Mesendoderm (in vitro differentiated cells): ENCODE data around the gene AHR.

ENCODE experiments used
- DNase-seq: peaks from one replicate; pipeline ENCODE4 v3.0.0; 2013
- H2AK5ac ChIP-seq: 2 replicates; pipeline ENCODE4 v1.6.1; 2013; ENCODE audit warnings: low read length, inconsistent platforms
- H2BK120ac ChIP-seq: 2 replicates; pipeline ENCODE4 v1.6.1; 2013; ENCODE audit warnings: low read depth, mild to moderate bottlenecking, low read length, moderate library complexity, mixed read lengths
- H2BK15ac ChIP-seq: replicated peaks from 2 replicates; pipeline ENCODE4 v1.6.1; 2013; ENCODE audit warnings: low read depth, mild to moderate bottlenecking, moderate library complexity
- H2BK5ac ChIP-seq: 2 replicates; pipeline ENCODE4 v1.6.1; 2013; ENCODE audit warnings: low read length, inconsistent platforms
- H3K18ac ChIP-seq: 2 replicates; pipeline ENCODE4 v1.6.1; 2013; ENCODE audit warnings: mild to moderate bottlenecking, low read length, mixed read lengths
- H3K23ac ChIP-seq: one replicate; pipeline ENCODE4 v1.6.1; 2013; ENCODE audit warnings: low read length
- H3K27ac ChIP-seq: 2 replicates; pipeline ENCODE4 v1.5.1; 2013; ENCODE audit warnings: low read depth, mild to moderate bottlenecking, inconsistent platforms, low read length, moderate library complexity
- H3K27me3 ChIP-seq: 2 replicates; pipeline ENCODE4 v1.6.1; 2013; ENCODE audit warnings: low read length, control low read depth, mild to moderate bottlenecking, inconsistent platforms; ENCODE audit not compliant: insufficient read depth, poor library complexity
- H3K36me3 ChIP-seq: 2 replicates; pipeline ENCODE4 v1.6.1; 2013; ENCODE audit warnings: low read length, inconsistent platforms; ENCODE audit not compliant: control insufficient read depth, insufficient read depth
- H3K4ac ChIP-seq: one replicate; pipeline ENCODE4 v1.6.1; 2013; ENCODE audit warnings: low read depth, mild to moderate bottlenecking, low read length, moderate library complexity
- H3K4me1 ChIP-seq: 2 replicates; pipeline ENCODE4 v1.6.1; 2013; ENCODE audit warnings: low read depth, low read length, inconsistent platforms; ENCODE audit not compliant: control insufficient read depth
- H3K4me2 ChIP-seq: 2 replicates; pipeline ENCODE4 v1.6.1; 2013; ENCODE audit warnings: low read length
- H3K4me3 ChIP-seq: 2 replicates; pipeline ENCODE4 v1.5.1; 2013; ENCODE audit warnings: mild to moderate bottlenecking, low read length
- H3K56ac ChIP-seq: one replicate; pipeline ENCODE4 v1.6.1; 2013; ENCODE audit warnings: low read length
- H3K79me1 ChIP-seq: 2 replicates; pipeline ENCODE4 v1.6.1; 2013; ENCODE audit warnings: low read length, inconsistent platforms
- H3K79me2 ChIP-seq: 2 replicates; pipeline ENCODE4 v1.6.1; 2013; ENCODE audit warnings: mild to moderate bottlenecking, low read length; ENCODE audit not compliant: control insufficient read depth, insufficient read depth
- H3K9ac ChIP-seq: 2 replicates; pipeline ENCODE4 v1.6.1; 2013; ENCODE audit warnings: low read length, inconsistent platforms
- H4K5ac ChIP-seq: one replicate; pipeline ENCODE4 v1.6.1; 2013; ENCODE audit warnings: low read length
- H4K8ac ChIP-seq: one replicate; pipeline ENCODE4 v1.6.1; 2013; ENCODE audit warnings: low read depth, mild to moderate bottlenecking, control low read depth, low read length, moderate library complexity
- WGBS: extraction: QIAGEN DNeasy Blood & Tissue Kit; methylation state at CpG from one replicate; pipeline ENCODE4 v1.1.7; 2013; ENCODE audit warnings: low lambda C conversion rate, missing lambda C conversion rate; ENCODE audit not compliant: insufficient coverage; ENCODE audit errors: extremely low coverage; 5-methylcytosine and 5-hydroxymethylcytosine counted together

The AHR gene

DNA sequence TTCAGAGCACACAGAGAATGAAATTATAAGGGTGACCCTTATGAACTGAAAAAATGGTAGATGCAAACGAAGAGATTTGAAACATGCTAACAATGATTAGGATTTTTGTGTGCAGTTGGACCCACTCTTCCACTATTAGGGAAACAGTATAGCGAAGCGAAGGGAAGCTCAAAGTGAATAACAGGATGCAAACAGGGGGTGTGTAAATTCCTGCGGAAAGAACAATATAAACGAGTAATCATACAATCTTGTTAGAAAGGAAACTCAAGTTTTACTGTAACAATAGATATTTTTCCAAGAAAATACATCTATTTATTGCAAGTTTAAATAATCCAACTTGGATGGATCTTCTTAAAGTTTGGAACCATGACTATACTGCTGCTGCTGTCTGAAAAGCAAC, 14.7 kb downstream of the AHR start:
- Histone ChIP-seq H2BK120ac (no peak overlapping the region), H3K27ac (no peak overlapping the region), H3K27me3 (no peaks in the 10 kb centered on the region), H3K36me3 (no peaks in the 10 kb centered on the region), H3K4ac (no peak overlapping the region), H2BK5ac (no peak overlapping the region), H3K9ac (no peak overlapping the region), H3K79me1 (no peaks in the 10 kb centered on the region), H3K4me2 (no peak overlapping the region), H3K56ac (no peak overlapping the region), H3K18ac (no peak overlapping the region), H4K5ac (no peak overlapping the region), H2AK5ac (no peak overlapping the region), H4K8ac (no peak overlapping the region), H3K23ac (no peak overlapping the region), H2BK15ac (no peak overlapping the region), H3K79me2 (no peaks in the 10 kb centered on the region), H3K4me1 (peaks cover 3% of the 10 kb centered on the region), H3K4me3 (no peak overlapping the region)
- DNase-seq = no peak
- no CpG with 5 or more reads among the region's 5 CpGs for WGBS

DNA sequence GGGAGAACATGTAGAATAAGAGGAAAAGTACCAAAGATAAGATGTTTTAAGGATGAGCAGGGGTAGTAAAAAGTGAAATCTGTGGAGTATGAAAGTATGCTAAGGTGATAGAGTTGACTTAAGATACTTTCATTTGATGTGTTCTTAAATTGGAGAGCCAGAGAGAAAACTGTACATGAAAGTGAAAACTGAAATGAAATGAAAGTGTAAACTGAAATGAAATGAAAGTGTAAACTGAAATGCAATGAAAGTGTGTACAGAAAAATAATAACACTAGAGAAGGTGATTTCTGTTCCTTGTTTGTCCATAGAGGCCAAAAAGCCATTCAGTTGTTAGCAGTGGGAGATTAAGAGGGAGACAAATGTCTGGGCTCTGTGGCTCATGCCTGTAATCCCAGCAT, 17.5 kb downstream of the AHR start:
- H2AK5ac ChIP-seq = no peak overlapping the region
- H2BK15ac ChIP-seq = no peak overlapping the region
- H3K4me3 ChIP-seq = no peak overlapping the region
- no peaks in the 10 kb centered on the region for H3K27me3 ChIP-seq
- no peak overlapping the region for H3K18ac ChIP-seq
- H3K79me1 ChIP-seq = no peaks in the 10 kb centered on the region
- no peak overlapping the region for H2BK5ac ChIP-seq
- no peak overlapping the region for H3K4me2 ChIP-seq
- DNase-seq = no peak
- H3K9ac ChIP-seq = no peak overlapping the region
- no peak overlapping the region for H3K56ac ChIP-seq
- no peak overlapping the region for H3K4ac ChIP-seq
- H4K8ac ChIP-seq = no peak overlapping the region
- no peak overlapping the region for H3K23ac ChIP-seq
- peaks cover 3% of the 10 kb centered on the region for H3K4me1 ChIP-seq
- no peak overlapping the region for H2BK120ac ChIP-seq
- H4K5ac ChIP-seq = no peak overlapping the region
- H3K36me3 ChIP-seq = no peaks in the 10 kb centered on the region
- no peak overlapping the region for H3K27ac ChIP-seq
- no peaks in the 10 kb centered on the region for H3K79me2 ChIP-seq

DNA sequence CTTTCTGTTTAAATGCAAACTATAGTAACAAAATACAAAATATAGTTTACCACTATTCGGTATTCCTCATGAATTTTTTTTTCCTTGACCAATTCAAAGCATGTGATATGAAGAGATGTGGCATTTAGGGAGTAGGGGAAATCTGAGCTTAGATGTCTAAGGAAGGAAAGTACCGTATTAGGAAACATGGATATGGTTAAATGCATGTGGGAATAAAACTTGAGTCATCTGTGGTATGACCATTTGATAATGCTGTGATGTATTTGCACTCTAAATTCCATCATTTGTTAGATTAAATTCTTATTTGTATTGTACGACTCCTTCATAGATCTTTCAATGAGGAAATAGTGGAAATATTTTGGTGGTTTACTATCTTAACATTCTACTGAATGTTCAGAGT, 19.7 kb downstream of the AHR start:
- WGBS = no CpG with 5 or more reads among the region's 3 CpGs
- H3K18ac ChIP-seq = no peak overlapping the region
- H3K79me1 ChIP-seq = no peaks in the 10 kb centered on the region
- no peaks in the 10 kb centered on the region for H3K79me2 ChIP-seq
- no peak overlapping the region for H3K23ac ChIP-seq
- no peak overlapping the region for H3K56ac ChIP-seq
- H2BK120ac ChIP-seq = no peak overlapping the region
- no peak overlapping the region for H2BK5ac ChIP-seq
- no peak overlapping the region for H2AK5ac ChIP-seq
- H4K8ac ChIP-seq = no peak overlapping the region
- H3K4me1 ChIP-seq = peaks cover under 1% of the 10 kb centered on the region
- no peak overlapping the region for H3K4me2 ChIP-seq
- no peak overlapping the region for H3K9ac ChIP-seq
- H3K27me3 ChIP-seq = no peaks in the 10 kb centered on the region
- no peak for DNase-seq
- H3K36me3 ChIP-seq = no peaks in the 10 kb centered on the region
- H3K4ac ChIP-seq = no peak overlapping the region
- no peak overlapping the region for H3K27ac ChIP-seq
- H2BK15ac ChIP-seq = no peak overlapping the region
- H3K4me3 ChIP-seq = no peak overlapping the region
- H4K5ac ChIP-seq = no peak overlapping the region

DNA sequence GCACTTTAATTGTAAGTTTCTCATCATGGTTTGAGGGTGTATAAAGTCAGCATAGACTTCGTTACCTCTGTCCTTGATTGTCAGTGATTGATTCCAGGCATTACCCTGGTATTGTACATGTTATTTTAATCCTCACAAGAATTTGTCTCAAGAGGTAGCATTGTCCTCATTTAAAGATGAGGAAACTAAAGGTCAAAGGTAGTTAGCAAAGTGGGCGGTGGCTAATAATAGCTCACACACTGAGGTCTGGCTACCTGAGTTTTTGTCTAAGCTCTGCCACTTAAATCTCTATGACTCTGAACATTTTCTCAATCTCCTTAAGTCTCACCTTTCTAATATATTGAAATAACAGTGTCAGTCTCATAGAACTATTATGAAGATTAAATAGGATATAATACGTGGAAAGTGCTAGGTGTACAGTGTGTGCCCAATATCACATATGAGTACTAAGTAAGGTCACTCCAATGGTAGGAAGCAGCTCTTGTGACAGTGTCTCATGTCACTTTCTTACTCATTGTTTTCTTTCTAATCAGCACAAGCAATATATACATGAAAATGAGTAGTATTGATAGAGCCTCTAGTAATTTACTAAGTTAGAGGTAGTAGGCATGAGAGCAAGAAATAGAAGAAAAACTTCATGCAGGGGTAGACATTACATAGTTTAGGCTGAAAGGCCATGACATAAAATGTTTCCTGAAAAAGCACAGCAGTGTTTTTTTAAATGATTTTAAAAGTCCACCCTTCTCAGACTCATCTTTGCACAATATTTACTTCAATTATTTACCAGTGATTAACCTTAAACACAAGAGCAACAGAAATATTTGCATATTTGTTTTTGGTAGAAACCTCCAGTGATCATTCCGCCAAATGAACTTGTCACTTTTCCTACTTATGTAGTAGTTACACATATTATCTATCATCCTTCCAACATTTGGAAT, 21.0 kb downstream of the AHR start:
- Histone ChIP-seq H3K18ac (no peak overlapping the region), H2BK120ac (no peak overlapping the region), H3K23ac (no peak overlapping the region), H4K8ac (no peak overlapping the region), H3K4me3 (no peak overlapping the region), H3K4me2 (no peak overlapping the region), H4K5ac (no peak overlapping the region), H3K79me1 (no peaks in the 10 kb centered on the region), H2AK5ac (no peak overlapping the region), H3K56ac (no peak overlapping the region), H3K27ac (no peak overlapping the region), H3K27me3 (no peaks in the 10 kb centered on the region), H2BK15ac (no peak overlapping the region), H3K36me3 (no peaks in the 10 kb centered on the region), H3K4ac (no peak overlapping the region), H3K79me2 (no peaks in the 10 kb centered on the region), H2BK5ac (no peak overlapping the region), H3K9ac (no peak overlapping the region), H3K4me1 (no peaks in the 10 kb centered on the region)
- no peak for DNase-seq
- WGBS = no CpG with 5 or more reads among the region's 4 CpGs

DNA sequence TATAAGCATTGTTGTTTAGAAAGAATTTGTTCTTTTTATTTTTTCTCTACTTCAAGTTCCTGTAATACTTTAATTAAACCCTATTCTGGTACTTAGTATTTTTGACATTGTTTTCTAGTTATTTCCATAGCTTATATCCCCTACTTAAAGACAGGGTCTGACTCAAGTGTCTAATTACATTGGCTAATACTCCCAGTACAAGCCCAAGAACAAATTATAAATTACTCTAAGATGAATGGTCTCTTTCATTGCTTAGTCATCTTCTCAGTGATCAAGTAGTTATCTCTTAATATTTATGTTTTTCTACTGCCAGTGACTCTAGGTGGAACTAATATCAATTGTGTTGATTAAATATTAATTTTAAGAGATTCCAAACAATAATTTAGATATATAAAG, 21.6 kb downstream of the AHR start:
- H3K23ac ChIP-seq = no peak overlapping the region
- H3K18ac ChIP-seq = no peak overlapping the region
- H3K36me3 ChIP-seq = no peaks in the 10 kb centered on the region
- H4K8ac ChIP-seq = no peak overlapping the region
- no peak overlapping the region for H2BK120ac ChIP-seq
- no peak overlapping the region for H2BK5ac ChIP-seq
- H4K5ac ChIP-seq = no peak overlapping the region
- H2AK5ac ChIP-seq = no peak overlapping the region
- no peak overlapping the region for H3K27ac ChIP-seq
- no peak overlapping the region for H2BK15ac ChIP-seq
- no peak overlapping the region for H3K4ac ChIP-seq
- DNase-seq = no peak
- no peaks in the 10 kb centered on the region for H3K79me2 ChIP-seq
- no peak overlapping the region for H3K4me3 ChIP-seq
- no peak overlapping the region for H3K9ac ChIP-seq
- no peaks in the 10 kb centered on the region for H3K27me3 ChIP-seq
- no peaks in the 10 kb centered on the region for H3K4me1 ChIP-seq
- H3K56ac ChIP-seq = no peak overlapping the region
- no peaks in the 10 kb centered on the region for H3K79me1 ChIP-seq
- H3K4me2 ChIP-seq = no peak overlapping the region

DNA sequence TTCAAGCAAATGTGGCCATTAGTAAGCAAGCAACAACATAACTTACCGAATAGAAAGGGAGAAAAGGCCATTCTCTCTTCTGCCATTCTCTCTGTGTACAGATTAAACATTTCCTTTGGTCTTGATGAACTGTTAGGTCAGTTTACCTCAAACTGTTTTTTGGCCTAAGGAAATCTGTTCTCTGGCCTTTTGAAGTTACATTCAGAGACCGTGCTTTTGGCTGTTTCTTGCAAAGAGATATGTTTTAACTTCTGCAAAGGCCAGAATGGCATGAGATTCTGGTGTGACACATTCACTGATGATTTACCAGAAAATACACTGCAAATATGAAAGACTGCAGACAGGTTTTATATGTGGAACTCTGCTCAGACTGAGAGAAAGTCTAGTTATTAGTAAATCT, 22.2 kb downstream of the AHR start:
- no peak overlapping the region for H3K27ac ChIP-seq
- H3K4me3 ChIP-seq = no peak overlapping the region
- no peak overlapping the region for H3K4ac ChIP-seq
- H3K4me2 ChIP-seq = no peak overlapping the region
- H2BK5ac ChIP-seq = no peak overlapping the region
- DNase-seq = no peak
- WGBS = no CpG with 5 or more reads among the region's 2 CpGs
- H4K5ac ChIP-seq = no peak overlapping the region
- H2BK15ac ChIP-seq = no peak overlapping the region
- H3K27me3 ChIP-seq = no peaks in the 10 kb centered on the region
- no peak overlapping the region for H2BK120ac ChIP-seq
- H3K36me3 ChIP-seq = no peaks in the 10 kb centered on the region
- no peaks in the 10 kb centered on the region for H3K79me2 ChIP-seq
- no peak overlapping the region for H3K23ac ChIP-seq
- H3K9ac ChIP-seq = no peak overlapping the region
- H3K56ac ChIP-seq = no peak overlapping the region
- H3K18ac ChIP-seq = no peak overlapping the region
- no peaks in the 10 kb centered on the region for H3K4me1 ChIP-seq
- H2AK5ac ChIP-seq = no peak overlapping the region
- H4K8ac ChIP-seq = no peak overlapping the region
- H3K79me1 ChIP-seq = no peaks in the 10 kb centered on the region
